GM18520 (cell line): ENCODE measurements around the gene SLC2A8.

Source experiments
- ATAC-seq: cut with Tn5 transposase; IDR thresholded peaks from one replicate; pipeline ENCODE4 v1.9.1; 2021; ENCODE audit not compliant: unreplicated experiment

Gene SLC2A8

DNA sequence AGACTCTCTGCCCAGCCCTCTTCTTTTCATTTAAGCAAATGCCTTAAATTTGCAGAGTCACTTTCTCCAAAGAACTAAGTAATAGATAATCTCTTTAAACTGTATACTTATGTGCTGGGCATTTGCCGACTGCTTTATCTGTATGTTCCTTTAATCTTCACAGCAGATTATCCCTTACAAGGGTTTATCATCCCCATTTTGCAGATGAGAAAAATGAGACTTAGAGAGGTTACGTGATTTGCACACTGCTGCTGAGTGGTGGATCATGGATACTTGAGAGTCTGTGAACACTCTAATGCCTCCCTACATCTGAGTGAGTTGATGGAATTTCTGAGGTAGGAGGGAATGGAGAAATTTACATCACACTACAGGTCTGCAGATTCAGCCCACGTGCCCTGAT, 31.4 kb downstream of the SLC2A8 start:
- ATAC-seq = no peak

- no peak for ATAC-seq
Measured at GRCh38 chr9:127430415-127430814, 33.4 kb downstream of the SLC2A8 start.

DNA sequence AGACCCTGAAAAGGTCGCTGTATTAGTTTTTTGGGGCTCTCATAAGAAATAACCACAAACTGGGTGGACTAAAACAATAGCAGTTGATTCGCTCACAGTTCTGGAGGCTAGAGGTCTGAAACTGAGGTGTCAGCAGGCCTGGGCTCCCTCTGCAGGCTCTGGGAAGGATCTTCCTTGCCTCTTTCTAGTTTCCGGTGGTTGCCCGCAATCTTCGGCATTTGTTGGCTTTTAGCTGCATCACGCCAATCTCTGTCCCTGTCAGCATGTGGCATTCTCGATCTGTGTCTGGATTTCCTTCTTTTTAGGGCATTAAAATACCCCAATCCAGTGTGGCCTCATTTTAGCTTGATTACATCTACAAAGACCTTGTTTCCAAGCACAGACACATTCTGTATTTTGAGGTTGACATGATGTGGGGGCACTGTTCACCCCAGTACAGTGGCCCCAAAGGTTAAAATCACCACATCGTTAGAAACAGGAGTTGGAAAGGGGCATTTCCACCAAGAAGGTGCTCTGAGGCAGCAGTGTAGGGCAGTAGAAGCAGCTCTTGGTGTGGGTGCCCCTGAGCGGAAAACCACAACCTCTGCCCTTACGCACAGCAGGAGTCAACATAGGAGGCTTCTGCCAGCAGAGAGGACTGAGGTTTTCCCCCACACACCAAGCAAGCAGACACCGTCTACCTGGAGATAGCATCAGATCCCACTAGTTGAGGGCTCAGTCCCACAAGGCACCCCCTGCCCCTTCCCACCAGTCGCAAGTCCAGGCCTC, 40.7 kb downstream of the SLC2A8 start:
- ATAC-seq = no peak

DNA sequence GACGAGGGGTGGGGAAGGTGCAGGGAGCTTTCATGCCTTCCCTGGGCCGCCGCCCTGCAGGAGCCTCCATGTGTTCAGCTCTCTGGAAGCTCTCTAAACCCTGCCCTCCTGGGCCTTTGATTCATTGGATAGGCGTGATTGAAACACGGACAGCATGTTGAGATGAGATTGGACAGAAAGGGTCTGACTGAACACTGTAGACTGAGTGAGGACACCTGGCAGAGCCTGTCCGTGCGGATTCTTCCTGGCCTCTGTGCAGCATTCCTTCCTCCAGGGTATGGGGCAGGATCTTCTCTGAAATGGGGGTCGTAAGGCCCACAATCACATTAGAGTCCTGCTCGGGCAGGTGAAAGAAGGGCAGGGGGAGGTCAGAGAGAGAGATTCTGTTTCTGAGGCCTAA, 41.4 kb downstream of the SLC2A8 start:
- ATAC-seq = no peak

DNA sequence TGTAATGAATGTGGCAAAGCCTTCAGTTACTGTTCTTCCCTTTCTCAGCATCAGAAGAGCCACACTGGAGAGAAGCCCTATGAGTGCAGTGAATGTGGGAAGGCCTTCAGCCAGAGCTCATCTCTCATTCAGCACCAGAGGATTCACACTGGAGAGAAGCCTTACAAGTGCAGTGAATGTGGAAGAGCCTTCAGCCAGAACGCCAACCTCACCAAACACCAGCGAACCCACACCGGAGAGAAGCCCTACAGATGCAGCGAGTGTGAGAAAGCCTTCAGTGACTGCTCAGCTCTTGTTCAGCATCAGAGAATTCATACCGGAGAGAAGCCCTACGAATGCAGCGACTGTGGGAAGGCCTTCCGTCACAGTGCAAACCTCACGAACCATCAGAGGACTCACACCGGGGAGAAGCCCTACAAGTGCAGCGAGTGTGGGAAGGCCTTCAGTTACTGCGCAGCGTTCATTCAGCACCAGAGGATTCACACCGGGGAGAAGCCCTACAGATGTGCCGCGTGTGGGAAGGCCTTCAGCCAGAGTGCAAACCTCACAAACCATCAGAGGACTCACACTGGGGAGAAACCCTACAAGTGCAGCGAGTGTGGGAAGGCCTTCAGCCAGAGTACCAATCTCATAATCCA, 47.4 kb downstream of the SLC2A8 start:
- no peak for ATAC-seq

DNA sequence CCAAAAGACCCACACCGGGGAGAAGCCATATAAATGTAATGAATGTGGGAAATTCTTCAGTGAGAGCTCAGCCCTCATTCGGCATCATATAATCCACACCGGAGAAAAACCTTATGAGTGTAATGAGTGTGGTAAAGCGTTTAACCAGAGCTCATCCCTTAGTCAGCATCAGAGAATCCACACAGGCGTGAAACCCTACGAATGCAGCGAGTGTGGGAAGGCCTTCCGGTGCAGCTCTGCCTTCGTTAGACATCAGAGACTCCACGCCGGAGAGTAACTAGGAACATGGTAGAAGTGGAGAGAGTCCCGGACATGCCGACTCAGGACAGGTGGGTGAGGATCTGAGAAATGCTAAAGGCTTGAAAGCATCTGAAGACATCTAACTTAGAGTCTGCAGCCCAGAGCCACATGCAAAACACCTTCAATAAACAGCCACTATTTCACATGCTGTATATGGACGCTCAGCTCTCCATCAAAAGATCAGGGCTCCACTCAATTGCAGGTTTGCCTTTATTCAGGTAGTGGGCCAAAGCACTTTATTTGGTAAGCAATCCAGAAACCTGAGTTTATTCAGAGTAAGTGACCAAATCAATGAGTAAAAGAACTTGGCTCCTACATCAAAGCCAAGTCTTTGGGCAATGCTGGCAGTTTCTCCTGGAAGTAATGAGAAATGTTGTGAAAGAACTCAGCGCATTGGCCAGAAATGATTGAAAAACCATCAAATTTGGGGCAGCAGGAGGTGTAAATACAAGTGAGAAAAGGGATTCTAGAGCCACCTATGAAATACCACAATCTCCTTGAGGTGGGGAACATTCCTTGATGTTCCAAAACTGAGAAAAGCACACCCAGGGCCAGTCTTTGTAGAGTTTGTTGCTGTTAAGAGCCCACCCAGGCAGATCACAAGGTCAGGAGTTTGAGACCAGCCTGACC, 48.2 kb downstream of the SLC2A8 start:
- ATAC-seq = no peak

GRCh38 chr9:127445851-127446712, 49.1 kb downstream of the SLC2A8 start:
- no peak for ATAC-seq

GRCh38 chr9:127446713-127447415, 49.9 kb downstream of the SLC2A8 start:
- no peak for ATAC-seq

DNA sequence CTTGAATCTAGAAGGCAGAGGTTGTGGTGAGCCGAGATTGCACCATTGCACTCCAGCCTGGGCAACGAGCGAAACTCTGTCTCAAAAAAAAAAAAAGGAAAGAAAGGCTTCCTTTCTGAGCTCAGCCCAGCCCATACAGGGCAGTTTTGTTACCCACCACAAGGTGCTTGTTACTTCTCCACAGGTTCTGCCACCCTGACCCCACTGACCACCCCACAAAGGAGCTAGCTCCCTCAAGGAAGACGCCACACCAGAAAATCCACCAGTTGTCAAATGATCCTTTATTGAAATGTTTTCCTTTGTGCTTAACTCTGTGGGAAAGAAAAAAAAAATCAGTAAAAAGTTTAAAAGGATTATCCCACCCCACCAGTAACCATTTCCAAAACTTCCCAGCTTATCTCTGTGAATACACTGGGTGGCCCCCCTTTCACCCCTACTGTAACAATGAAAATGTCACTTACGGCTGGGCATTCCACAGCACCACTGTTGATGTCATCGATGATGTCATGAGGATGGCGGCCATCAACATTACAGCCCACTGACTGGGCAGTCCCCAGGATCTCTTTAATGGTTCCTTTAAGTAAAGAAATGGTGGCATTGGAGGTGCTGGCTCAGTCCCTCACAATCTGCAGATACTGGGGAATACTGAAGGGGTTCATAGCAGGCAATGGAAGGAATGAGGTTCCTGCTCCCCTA, 50.6 kb downstream of the SLC2A8 start:
- no peak for ATAC-seq

- no peak for ATAC-seq
Measured at GRCh38 chr9:127448112-127448805, 51.3 kb downstream of the SLC2A8 start.

GRCh38 chr9:127449332-127449966, 52.5 kb downstream of the SLC2A8 start:
- no peak for ATAC-seq

GRCh38 chr9:127450243-127450760, 53.3 kb downstream of the SLC2A8 start:
- ATAC-seq = no peak

GRCh38 chr9:127450830-127451607, 54.0 kb downstream of the SLC2A8 start, which contains the start of the genes LRSAM1 and RPL12:
Gene LRSAM1 (plus strand): TSS chr9:127451510. CDS start chr9:127454528, 3,018 bp downstream.
Gene RPL12 (minus strand): TSS chr9:127451406. CDS start chr9:127451317, 89 bp downstream.
- ATAC-seq = peak; percentile 36

- ATAC-seq = no peak
Measured at GRCh38 chr9:127451608-127451857, 54.6 kb downstream of the SLC2A8 start.

GRCh38 chr9:127451858-127452656, 55.1 kb downstream of the SLC2A8 start:
- no peak for ATAC-seq

DNA sequence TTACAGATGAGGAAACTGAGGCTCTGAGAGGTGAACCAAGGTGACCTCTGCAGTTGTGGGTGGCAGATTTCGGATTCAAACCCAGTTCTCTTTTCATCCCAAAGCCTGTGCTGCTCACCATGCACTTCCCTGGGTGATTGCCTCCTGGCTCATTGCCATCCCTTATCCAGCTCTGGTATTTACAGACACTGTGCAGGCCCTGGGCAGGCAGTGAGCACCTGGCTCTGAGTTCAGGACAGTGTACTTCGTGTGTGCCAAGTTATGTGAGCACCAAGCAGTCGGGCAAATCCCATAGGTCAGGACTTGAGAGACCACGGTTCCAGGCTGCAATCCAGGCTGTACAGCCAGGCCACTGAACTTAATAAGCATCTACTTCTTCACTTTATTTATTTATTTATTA, 55.7 kb downstream of the SLC2A8 start:
- ATAC-seq = no peak
